ENCODE measurements around the gene GAGE10. TPM values are rescaled to one million over a fixed set of nuclear protein-coding genes. Genes with fewer than 3 reads are reported as not detected.

GAGE10 gene
- polyA plus RNA-seq, 1 experiment = not detected

GRCh38 chrX:49269767-49270248 is 33.6 kb upstream of the GAGE10 start, which contains the start of gene PPP1R3F:
Gene PPP1R3F, plus strand, starts transcription at chrX:49269793. Its CDS starts 77 bp downstream, at chrX:49269870.
- CTCF ChIA-PET = interaction anchor here (0.9 kb wide), 2 partner anchors 21 to 114 kb away, joined by 3 read pairs; no protein-coding TSS in a partner anchor
- H3K27me3 ChIP-seq (ENCODE audit: control insufficient read depth, insufficient read depth, low read length) = no peaks in the 10 kb centered on the region
- POLR2A ChIA-PET = interaction anchor here (1.0 to 1.1 kb wide), 2 partner anchors 20 to 79 kb away, joined by 4 to 8 read pairs; no protein-coding TSS in a partner anchor
- DNase-seq (ENCODE audit: low read depth, low spot score) = no peak
- peaks cover 4% of the 10 kb centered on the region; the same call in 1 of the 2 replicates for H3K9me3 ChIP-seq (ENCODE audit: control insufficient read depth, insufficient read depth, low read length)
- H3K27ac ChIP-seq (ENCODE audit: low read depth, low read length) = peak within 1 kb of the TSS; percentile 96
- peak within 1 kb of the TSS; percentile 74 for H3K4me3 ChIP-seq (ENCODE audit: low read depth, low read length)
- TF ChIP-seq, protein P1, sequence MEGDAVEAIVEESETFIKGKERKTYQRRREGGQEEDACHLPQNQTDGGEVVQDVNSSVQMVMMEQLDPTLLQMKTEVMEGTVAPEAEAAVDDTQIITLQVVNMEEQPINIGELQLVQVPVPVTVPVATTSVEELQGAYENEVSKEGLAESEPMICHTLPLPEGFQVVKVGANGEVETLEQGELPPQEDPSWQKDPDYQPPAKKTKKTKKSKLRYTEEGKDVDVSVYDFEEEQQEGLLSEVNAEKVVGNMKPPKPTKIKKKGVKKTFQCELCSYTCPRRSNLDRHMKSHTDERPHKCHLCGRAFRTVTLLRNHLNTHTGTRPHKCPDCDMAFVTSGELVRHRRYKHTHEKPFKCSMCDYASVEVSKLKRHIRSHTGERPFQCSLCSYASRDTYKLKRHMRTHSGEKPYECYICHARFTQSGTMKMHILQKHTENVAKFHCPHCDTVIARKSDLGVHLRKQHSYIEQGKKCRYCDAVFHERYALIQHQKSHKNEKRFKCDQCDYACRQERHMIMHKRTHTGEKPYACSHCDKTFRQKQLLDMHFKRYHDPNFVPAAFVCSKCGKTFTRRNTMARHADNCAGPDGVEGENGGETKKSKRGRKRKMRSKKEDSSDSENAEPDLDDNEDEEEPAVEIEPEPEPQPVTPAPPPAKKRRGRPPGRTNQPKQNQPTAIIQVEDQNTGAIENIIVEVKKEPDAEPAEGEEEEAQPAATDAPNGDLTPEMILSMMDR (IDR thresholded peaks at IDR 0.05; ENCODE audit: low read depth, low read length) = no peak

DNA sequence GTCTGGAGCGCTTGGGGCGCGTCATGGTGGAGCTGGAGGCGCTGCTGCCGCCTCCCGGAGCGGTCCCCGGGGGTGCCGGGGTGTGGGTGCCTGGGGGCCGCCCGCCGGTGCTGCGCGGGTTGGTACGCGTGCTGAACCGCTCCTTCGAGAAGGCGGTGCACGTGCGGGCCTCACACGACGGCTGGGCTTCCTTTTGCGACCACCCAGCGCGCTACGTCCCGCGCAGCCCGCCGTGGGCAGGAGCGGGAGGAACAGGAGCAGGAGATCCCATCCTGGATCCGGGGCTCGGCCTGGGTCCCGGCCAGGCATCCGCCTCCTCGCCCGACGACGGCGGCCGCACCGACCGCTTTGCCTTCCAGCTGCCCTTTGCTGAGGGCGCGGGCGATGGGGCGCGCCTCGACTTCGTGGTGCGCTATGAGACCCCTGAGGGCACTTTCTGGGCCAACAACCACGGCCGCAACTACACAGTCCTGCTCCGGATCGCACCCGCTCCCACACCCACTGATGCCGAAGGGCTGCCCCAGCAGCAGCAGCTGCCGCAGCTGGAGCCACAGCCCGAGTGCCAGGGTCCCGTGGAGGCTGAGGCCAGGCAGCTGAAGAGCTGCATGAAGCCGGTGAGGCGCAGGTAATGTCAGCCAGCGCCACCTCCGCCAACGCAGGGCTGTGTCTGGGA is 33.1 kb upstream of the GAGE10 start:
- H3K9me3 ChIP-seq (ENCODE audit: control insufficient read depth, insufficient read depth, low read length) = peaks cover 4% of the 10 kb centered on the region; the same call in 1 of the 2 replicates
- ChIA-PET CTCF (no interaction called here), POLR2A (no interaction called here)
- peak overlapping the region; percentile 47 for H3K27ac ChIP-seq (ENCODE audit: low read depth, low read length)
- peak overlapping the region; percentile 67 for H3K4me3 ChIP-seq (ENCODE audit: low read depth, low read length)
- no peak for DNase-seq (ENCODE audit: low read depth, low spot score)
- TF ChIP-seq, protein P1 (IDR thresholded peaks at IDR 0.05; ENCODE audit: low read depth, low read length) = no peak
- no peaks in the 10 kb centered on the region for H3K27me3 ChIP-seq (ENCODE audit: control insufficient read depth, insufficient read depth, low read length)

DNA sequence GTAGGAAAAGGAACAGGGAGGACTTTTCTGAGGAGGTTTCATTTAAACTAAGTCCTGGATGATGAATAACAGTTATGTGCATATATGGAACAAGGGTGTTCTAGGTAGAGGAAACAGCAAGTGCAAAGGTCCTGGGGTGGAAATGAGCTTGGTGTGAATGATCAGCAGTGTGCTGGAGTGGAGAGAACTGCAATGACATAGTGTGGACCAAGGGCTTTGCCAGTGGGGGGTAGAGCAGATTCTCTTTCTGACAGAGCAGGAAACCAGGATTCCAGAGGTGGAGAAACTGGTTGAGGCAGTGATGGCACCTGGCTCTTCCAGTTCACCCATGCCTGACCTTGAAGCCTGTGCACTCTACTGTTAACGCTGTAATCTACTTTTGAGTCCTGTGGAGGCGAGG is 32.1 kb upstream of the GAGE10 start:
- Histone ChIP-seq H3K4me3 (ENCODE audit: low read depth, low read length) (no peak overlapping the region), H3K27me3 (ENCODE audit: control insufficient read depth, insufficient read depth, low read length) (no peaks in the 10 kb centered on the region), H3K27ac (ENCODE audit: low read depth, low read length) (no peak overlapping the region), H3K9me3 (ENCODE audit: control insufficient read depth, insufficient read depth, low read length) (peaks cover 4% of the 10 kb centered on the region; the same call in 1 of the 2 replicates)
- TF ChIP-seq, protein P1 (IDR thresholded peaks at IDR 0.05; ENCODE audit: low read depth, low read length) = no peak
- ChIA-PET CTCF (no interaction called here), POLR2A (no interaction called here)
- DNase-seq (ENCODE audit: low read depth, low spot score) = no peak

DNA sequence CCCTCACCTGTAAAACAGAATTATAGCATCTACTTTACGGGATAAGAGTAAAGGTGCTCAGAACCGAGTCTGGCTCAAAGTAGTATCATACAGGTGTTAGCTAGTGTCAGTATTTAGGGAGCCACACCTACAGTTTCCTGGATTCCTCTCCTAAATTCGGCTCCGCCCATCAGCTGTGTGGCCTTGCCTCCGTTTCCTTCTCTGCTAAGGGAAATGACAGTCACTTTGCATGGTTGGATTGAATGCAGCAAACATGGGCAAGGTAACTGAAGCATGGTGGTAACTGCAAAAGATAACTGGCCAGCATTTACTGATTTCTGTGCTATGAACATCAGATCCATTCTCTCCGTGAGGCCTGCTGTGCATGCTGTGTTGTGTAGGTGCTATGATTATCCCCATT is 31.0 kb upstream of the GAGE10 start:
- no peak overlapping the region for H3K4me3 ChIP-seq (ENCODE audit: low read depth, low read length)
- H3K27me3 ChIP-seq (ENCODE audit: control insufficient read depth, insufficient read depth, low read length) = no peaks in the 10 kb centered on the region
- H3K9me3 ChIP-seq (ENCODE audit: control insufficient read depth, insufficient read depth, low read length) = peaks cover 4% of the 10 kb centered on the region; the same call in 1 of the 2 replicates
- ChIA-PET POLR2A (interaction anchor here (0.7 to 0.8 kb wide), 2 partner anchors 9 to 30 kb away, joined by 4 to 5 read pairs; no protein-coding TSS in a partner anchor), CTCF (no interaction called here)
- DNase-seq (ENCODE audit: low read depth, low spot score) = no peak
- no peak overlapping the region for H3K27ac ChIP-seq (ENCODE audit: low read depth, low read length)
- TF ChIP-seq, protein P1 (IDR thresholded peaks at IDR 0.05; ENCODE audit: low read depth, low read length) = no peak

DNA sequence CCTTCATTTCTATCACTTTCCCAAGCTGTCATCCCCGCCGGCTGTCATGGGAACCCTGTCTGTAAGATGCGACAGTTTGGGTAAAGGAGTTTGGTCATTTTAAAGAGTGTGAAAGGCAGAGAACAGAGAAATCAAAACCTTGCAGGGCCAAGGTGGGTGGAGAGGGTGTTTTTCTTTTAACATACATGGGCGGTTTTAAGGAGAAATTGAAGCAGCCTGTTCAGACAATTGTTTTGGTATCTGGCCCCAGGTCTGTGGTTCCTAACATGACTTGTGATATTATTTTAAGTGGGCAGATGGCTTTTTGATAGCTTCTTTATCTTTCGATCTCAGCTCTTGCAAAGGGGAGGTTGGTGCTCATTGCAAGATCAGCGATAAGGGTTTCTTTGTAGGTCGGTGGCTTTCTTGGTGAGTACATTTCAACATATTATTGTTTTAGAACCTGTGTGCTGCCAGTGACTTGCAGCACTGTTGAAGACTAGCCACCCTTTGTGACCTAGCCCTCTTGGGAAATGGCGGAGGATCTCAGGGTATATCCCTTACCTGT is 30.2 kb upstream of the GAGE10 start:
- ChIA-PET CTCF (no interaction called here), POLR2A (no interaction called here)
- no peak for DNase-seq (ENCODE audit: low read depth, low spot score)
- TF ChIP-seq, protein P1 (IDR thresholded peaks at IDR 0.05; ENCODE audit: low read depth, low read length) = no peak
- H3K27ac ChIP-seq (ENCODE audit: low read depth, low read length) = no peak overlapping the region
- H3K9me3 ChIP-seq (ENCODE audit: control insufficient read depth, insufficient read depth, low read length) = peaks cover 4% of the 10 kb centered on the region; the same call in 1 of the 2 replicates
- no peak overlapping the region for H3K4me3 ChIP-seq (ENCODE audit: low read depth, low read length)
- H3K27me3 ChIP-seq (ENCODE audit: control insufficient read depth, insufficient read depth, low read length) = no peaks in the 10 kb centered on the region

All from AG04450 (cell line).